Caco-2 (cell line): ENCODE data around the gene EDC4. TPM values are rescaled to one million over a fixed set of nuclear protein-coding genes. Genes with fewer than 3 reads are reported as not detected.

Experiments used
- BruUV-seq: library from RNA; stranded (reverse); fragments of 400-500 nt; replicated peaks from 2 replicates; lab custom pipeline; 2021; lab: Mats Ljungman, UMichigan
- CTCF ChIA-PET: fragments of 300-600 bp; sonication (Branson Sonifier 250); formaldehyde crosslinking; loops from one replicate; lab custom pipeline; 2022; ENCODE audit warnings: antibody characterized with exemption; lab: Charles Lee
- POLR2A ChIA-PET: fragments of 300-600 bp; sonication (Branson Sonifier 250); formaldehyde crosslinking; loops from one replicate; lab custom pipeline; 2022; ENCODE audit warnings: antibody characterized with exemption; lab: Charles Lee
- DNase-seq, 2 experiments: peaks; one replicate each; pipeline versions ENCODE4 v3.0.0 to v3.0.0-alpha.2; 2020 to 2022
- H3K27me3 ChIP-seq: replicated peaks from 2 replicates; pipeline ENCODE4 v1.6.0; 2011; ENCODE audit warnings: low read length; ENCODE audit not compliant: control insufficient read depth, insufficient read depth
- H3K36me3 ChIP-seq: 2 replicates; pipeline ENCODE4 v1.5.1; 2011; ENCODE audit warnings: low read length; ENCODE audit not compliant: control insufficient read depth, insufficient read depth
- H3K4me1 ChIP-seq: fragments of 250-450 bp; sonication (Bioruptor Pico); 2 replicates; pipeline ENCODE4 v1.5.1; 2020; ENCODE audit warnings: mild to moderate bottlenecking
- H3K4me3 ChIP-seq: 2 replicates; pipeline ENCODE4 v1.5.1; 2011; ENCODE audit warnings: low read depth, mild to moderate bottlenecking, control low read depth, low read length
- H3K9me3 ChIP-seq: fragments of 250-450 bp; sonication (Bioruptor Pico); 2 replicates; pipeline ENCODE4 v1.5.1; 2020; ENCODE audit warnings: mild to moderate bottlenecking, moderate library complexity
- H3K27ac Mint-ChIP-seq: one replicate; pipeline ENCODE4 v1.8.0; 2022; ENCODE audit warnings: mixed read lengths; ENCODE audit not compliant: unreplicated experiment
- H3K27me3 Mint-ChIP-seq: one replicate; pipeline ENCODE4 v1.8.0; 2022; ENCODE audit warnings: mixed read lengths; ENCODE audit not compliant: insufficient read depth, unreplicated experiment
- H3K36me3 Mint-ChIP-seq: one replicate; pipeline ENCODE4 v1.8.0; 2022; ENCODE audit warnings: mild to moderate bottlenecking, mixed read lengths; ENCODE audit not compliant: insufficient read depth, unreplicated experiment
- H3K4me1 Mint-ChIP-seq: one replicate; pipeline ENCODE4 v1.8.0; 2022; ENCODE audit warnings: low read depth, mixed read lengths; ENCODE audit not compliant: unreplicated experiment
- H3K4me3 Mint-ChIP-seq: one replicate; pipeline ENCODE4 v1.8.0; 2022; ENCODE audit warnings: mild to moderate bottlenecking, moderate library complexity, mixed read lengths; ENCODE audit not compliant: unreplicated experiment
- H3K9me3 Mint-ChIP-seq: one replicate; pipeline ENCODE4 v1.8.0; 2022; ENCODE audit warnings: mixed read lengths; ENCODE audit not compliant: unreplicated experiment
- intact Hi-C: fragments of 100-400 bp; cut with micrococcal nuclease; formaldehyde crosslinking; loops from one replicate; pipeline ENCODE4 v1.10.0; 2022; ENCODE audit not compliant: unreplicated experiment
- total RNA-seq: library from RNA; stranded (reverse); gene quantifications from 2 replicates; pipeline ENCODE4 v1.2.3, GENCODE V29; 2022
- TF ChIP-seq, protein P1 (sequence below), 2 experiments: fragments of 200-600 bp in 1 of 2; IDR thresholded peaks; 1 replicate in 1 of 2; 2 replicates in 1 of 2; pipeline versions ENCODE4 v1.5.1 to v1.8.0; 2011 to 2022; ENCODE audit warnings: antibody characterized with exemption in 1 of 2, control low read depth in 1 of 2, inconsistent platforms in 1 of 2, low read depth in 1 of 2, low read length in 1 of 2, mild to moderate bottlenecking in 1 of 2, moderate library complexity in 1 of 2; ENCODE audit not compliant: insufficient read depth in 1 of 2, severe bottlenecking in 1 of 2, unreplicated experiment in 1 of 2

EDC4 gene
- total RNA-seq, 1 experiment from 2014 or later, result 139 TPM

DNA sequence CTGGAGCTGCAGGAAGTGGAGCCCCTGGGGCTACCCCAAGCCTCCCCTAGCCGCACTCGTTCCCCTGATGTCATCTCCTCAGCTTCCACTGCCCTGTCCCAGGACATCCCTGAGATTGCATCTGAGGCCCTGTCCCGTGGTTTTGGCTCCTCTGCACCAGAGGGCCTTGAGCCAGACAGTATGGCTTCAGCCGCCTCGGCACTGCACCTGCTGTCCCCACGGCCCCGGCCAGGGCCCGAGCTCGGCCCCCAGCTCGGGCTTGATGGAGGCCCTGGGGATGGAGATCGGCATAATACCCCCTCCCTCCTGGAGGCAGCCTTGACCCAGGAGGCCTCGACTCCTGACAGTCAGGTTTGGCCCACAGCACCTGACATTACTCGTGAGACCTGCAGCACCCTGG lies 7.7 kb downstream of the EDC4 start:
- Histone ChIP-seq H3K4me3 (no peak overlapping the region), H3K4me1 (peaks cover 39% of the 10 kb centered on the region), H3K9me3 (no peaks in the 10 kb centered on the region), H3K27me3 (no peaks in the 10 kb centered on the region), H3K36me3 (peaks cover 20% of the 10 kb centered on the region)
- Mint-ChIP-seq H3K36me3 (peaks cover 83% of the 10 kb centered on the region), H3K4me3 (no peak overlapping the region), H3K27me3 (no peaks in the 10 kb centered on the region), H3K4me1 (peaks cover 37% of the 10 kb centered on the region), H3K9me3 (no peaks in the 10 kb centered on the region), H3K27ac (peak overlapping the region; percentile 96)
- ChIA-PET CTCF (interaction anchor here (1.6 kb wide), 1 partner anchor 15 kb away, joined by 4 read pairs; no protein-coding TSS in a partner anchor), POLR2A (no interaction called here)
- TF ChIP-seq, protein P1, sequence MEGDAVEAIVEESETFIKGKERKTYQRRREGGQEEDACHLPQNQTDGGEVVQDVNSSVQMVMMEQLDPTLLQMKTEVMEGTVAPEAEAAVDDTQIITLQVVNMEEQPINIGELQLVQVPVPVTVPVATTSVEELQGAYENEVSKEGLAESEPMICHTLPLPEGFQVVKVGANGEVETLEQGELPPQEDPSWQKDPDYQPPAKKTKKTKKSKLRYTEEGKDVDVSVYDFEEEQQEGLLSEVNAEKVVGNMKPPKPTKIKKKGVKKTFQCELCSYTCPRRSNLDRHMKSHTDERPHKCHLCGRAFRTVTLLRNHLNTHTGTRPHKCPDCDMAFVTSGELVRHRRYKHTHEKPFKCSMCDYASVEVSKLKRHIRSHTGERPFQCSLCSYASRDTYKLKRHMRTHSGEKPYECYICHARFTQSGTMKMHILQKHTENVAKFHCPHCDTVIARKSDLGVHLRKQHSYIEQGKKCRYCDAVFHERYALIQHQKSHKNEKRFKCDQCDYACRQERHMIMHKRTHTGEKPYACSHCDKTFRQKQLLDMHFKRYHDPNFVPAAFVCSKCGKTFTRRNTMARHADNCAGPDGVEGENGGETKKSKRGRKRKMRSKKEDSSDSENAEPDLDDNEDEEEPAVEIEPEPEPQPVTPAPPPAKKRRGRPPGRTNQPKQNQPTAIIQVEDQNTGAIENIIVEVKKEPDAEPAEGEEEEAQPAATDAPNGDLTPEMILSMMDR (IDR thresholded peaks at IDR 0.05; ENCODE audit: insufficient read depth in 1 of 2, low read depth in 1 of 2, low read length in 1 of 2, severe bottlenecking in 1 of 2, unreplicated experiment in 1 of 2), result no peak
- BruUV-seq, result no TSS peak
- DNase-seq, result no peak
- intact Hi-C loops, result no loop called here

DNA sequence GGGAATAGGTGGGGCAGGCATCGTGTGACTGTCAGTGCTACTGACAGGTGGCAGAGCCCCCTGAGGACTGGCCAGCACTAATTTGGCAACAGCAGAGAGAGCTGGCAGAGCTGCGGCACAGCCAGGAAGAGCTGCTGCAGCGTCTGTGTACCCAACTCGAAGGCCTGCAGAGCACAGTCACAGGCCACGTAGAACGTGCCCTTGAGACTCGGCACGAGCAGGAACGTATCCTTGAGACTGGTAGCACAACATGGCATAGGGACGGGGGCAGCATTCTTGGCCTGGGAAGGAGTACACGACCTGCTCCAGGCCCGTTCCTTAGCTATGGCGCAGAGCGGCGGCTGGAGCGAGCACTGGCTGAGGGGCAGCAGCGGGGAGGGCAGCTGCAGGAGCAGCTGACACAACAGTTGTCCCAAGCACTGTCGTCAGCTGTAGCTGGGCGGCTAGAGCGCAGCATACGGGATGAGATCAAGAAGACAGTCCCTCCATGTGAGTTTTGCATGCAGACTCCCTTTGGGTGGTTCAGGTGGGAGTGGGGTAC lies 8.8 kb downstream of the EDC4 start:
- H3K36me3 Mint-ChIP-seq, result peaks cover 82% of the 10 kb centered on the region
- BruUV-seq, result no TSS peak
- no peaks in the 10 kb centered on the region for H3K9me3 Mint-ChIP-seq
- POLR2A ChIA-PET, result interaction anchor here (1.7 kb wide), 1 partner anchor 54 kb away, joined by 9 read pairs; no protein-coding TSS in a partner anchor
- TF ChIP-seq, protein P1 (IDR thresholded peaks at IDR 0.05; ENCODE audit: insufficient read depth in 1 of 2, low read depth in 1 of 2, low read length in 1 of 2, severe bottlenecking in 1 of 2, unreplicated experiment in 1 of 2), result no peak
- Histone ChIP-seq H3K4me1 (peaks cover 43% of the 10 kb centered on the region), H3K36me3 (peaks cover 14% of the 10 kb centered on the region), H3K27me3 (no peaks in the 10 kb centered on the region), H3K4me3 (no peak overlapping the region), H3K9me3 (no peaks in the 10 kb centered on the region)
- H3K27me3 Mint-ChIP-seq, result no peaks in the 10 kb centered on the region
- CTCF ChIA-PET, result interaction anchor here (0.9 to 5.0 kb wide), 2 partner anchors 26 to 54 kb away, joined by 13 to 47 read pairs; partner anchors contain the start of gene PSMB10
- H3K27ac Mint-ChIP-seq, result peak overlapping the region; percentile 96
- no peak for DNase-seq
- intact Hi-C loops, result no loop called here
- H3K4me1 Mint-ChIP-seq, result peaks cover 37% of the 10 kb centered on the region
- no peak overlapping the region for H3K4me3 Mint-ChIP-seq

DNA sequence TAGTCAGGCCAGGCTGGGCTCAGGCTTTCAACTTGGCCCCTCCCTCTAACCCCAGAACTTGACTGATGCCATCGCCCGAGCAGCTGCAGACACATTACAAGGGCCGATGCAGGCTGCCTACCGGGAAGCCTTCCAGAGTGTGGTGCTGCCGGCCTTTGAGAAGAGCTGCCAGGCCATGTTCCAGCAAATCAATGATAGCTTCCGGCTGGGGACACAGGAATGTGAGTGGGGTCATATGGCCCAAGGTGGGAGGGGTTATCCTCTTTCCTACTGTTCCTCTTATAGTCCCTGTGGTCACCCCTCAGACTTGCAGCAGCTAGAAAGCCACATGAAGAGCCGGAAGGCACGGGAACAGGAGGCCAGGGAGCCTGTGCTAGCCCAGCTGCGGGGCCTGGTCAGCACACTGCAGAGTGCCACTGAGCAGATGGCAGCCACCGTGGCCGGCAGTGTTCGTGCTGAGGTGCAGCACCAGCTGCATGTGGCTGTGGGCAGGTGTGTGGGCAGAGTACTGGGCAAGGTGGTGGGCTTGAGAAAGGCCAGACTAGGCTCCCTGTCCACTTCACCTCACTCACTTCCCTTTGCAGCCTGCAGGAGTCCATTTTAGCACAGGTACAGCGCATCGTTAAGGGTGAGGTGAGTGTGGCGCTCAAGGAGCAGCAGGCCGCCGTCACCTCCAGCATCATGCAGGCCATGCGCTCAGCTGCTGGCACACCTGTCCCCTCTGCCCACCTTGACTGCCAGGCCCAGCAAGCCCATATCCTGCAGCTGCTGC lies 9.7 kb downstream of the EDC4 start:
- H3K36me3 ChIP-seq, result peaks cover 11% of the 10 kb centered on the region
- Mint-ChIP-seq H3K9me3 (no peaks in the 10 kb centered on the region), H3K27ac (peak overlapping the region; percentile 96), H3K36me3 (peaks cover 75% of the 10 kb centered on the region), H3K4me1 (peaks cover 37% of the 10 kb centered on the region), H3K4me3 (peak overlapping the region; percentile 61), H3K27me3 (no peaks in the 10 kb centered on the region)
- intact Hi-C loops, result loop anchor here (1.0 kb wide), 2 partner anchors 9 to 46 kb away; partner anchors contain the start of gene EDC4
- POLR2A ChIA-PET, result interaction anchor here (0.5 to 1.7 kb wide), 3 partner anchors 17 to 53 kb away, joined by 3 to 9 read pairs (median 4); no protein-coding TSS in a partner anchor
- no peaks in the 10 kb centered on the region for H3K27me3 ChIP-seq
- peaks cover 43% of the 10 kb centered on the region for H3K4me1 ChIP-seq
- no peak for DNase-seq
- CTCF ChIA-PET, result interaction anchor here (0.5 to 5.0 kb wide), 19 partner anchors 9 to 212 kb away, joined by 3 to 47 read pairs (median 6); partner anchors contain the start of genes CTRL, EDC4, NUTF2 and PSMB10
- BruUV-seq, result no TSS peak
- TF ChIP-seq, protein P1 (IDR thresholded peaks at IDR 0.05; ENCODE audit: insufficient read depth in 1 of 2, low read depth in 1 of 2, low read length in 1 of 2, severe bottlenecking in 1 of 2, unreplicated experiment in 1 of 2), result peak in 1 of 2 experiments; percentile 10
- no peak overlapping the region for H3K4me3 ChIP-seq
- no peaks in the 10 kb centered on the region for H3K9me3 ChIP-seq
